Stimulated activated CD8-positive, alpha-beta memory T cell treated with anti-CD3 and anti-CD28 coated beads, Interleukin-15, amount 100 ng/mL, for 4 hours (primary cell): ENCODE results near the gene CACNG6.
"Not testable (repeated sequence)": the region's sequence is repeated elsewhere in the genome, so short reads cannot be mapped to it uniquely, and the experiment has no call there.

ENCODE experiments used
- DNase-seq, 2 donors: peaks; one replicate each; pipeline ENCODE4 v3.0.0-alpha.2; 2020; ENCODE audit warnings: low read depth in 2 of 2

CACNG6 gene

DNA sequence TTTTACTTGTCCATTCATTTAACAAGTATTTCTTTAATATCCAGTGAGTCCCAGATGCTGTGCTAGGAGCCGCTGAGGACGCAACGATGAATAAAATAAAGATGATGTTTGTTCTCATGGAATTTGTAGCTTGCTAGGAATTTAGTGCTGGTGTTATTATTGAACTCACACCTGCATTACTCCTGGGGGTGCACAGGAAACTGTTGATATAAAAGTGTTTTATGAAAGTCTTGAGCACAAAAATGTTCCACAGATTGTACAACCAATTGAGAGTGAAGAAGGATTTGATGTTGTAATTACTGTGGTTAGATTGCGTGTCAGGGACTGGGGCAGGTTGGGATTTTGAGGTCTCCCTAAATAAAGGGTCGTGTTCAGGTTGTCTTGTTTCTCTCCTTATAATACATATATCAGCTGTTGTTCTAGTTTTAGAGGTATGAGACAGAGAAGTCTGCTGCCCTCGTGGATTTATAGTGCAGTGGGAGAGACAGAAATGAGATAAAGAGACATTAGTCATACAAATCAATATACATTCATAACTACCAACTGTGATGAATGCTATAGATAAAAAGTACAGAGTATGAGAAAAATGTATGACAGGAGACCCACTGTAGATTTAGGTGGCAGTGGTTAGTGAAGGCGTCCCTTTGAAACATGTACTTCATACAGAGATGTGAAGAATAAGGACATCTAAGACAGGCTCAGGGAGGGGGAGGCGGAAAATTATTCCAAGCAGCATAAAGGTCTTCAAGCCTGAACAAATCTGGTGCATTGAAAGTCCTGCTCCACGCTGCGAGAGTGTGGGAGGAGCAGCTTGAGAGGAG, 11.3 kb downstream of the CACNG6 start:
- no peak for DNase-seq

GRCh38 chr19:54009440-54009839, 18.0 kb downstream of the CACNG6 start:
- DNase-seq = no peak

- no peak for DNase-seq
Observed at GRCh38 chr19:54010474-54010873, 19.0 kb downstream of the CACNG6 start.

DNA sequence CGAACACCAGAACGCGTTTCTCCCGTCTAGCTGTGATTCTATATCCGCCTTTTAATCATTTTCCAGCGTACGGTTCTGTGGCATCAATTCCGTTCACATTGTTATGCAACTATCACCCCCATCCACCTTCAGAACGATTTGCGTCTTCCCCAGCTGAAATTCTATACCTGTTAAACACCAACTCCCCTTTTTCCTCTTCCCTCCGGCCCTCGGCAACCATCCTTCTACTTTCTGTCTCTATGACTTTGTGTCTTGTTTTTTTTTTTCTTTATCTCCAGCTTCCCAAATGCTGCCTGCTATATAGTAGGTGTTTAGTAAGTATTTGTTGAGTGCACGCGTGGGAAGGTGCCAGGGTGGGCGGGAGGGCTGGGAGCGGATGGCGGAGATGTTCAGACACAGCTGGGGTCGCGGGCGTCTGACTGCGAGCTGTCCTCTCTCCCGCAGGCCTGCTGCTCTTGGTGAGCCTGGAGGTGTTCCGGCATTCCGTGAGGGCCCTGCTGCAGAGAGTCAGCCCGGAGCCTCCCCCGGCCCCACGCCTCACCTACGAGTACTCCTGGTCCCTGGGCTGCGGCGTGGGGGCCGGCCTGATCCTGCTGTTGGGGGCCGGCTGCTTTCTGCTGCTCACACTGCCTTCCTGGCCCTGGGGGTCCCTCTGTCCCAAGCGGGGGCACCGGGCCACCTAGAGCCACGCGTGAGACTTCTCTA, 20.2 kb downstream of the CACNG6 start:
- DNase-seq = no peak

GRCh38 chr19:54013866-54014265, 22.4 kb downstream of the CACNG6 start:
- DNase-seq = no peak

- DNase-seq = no peak
Observed at GRCh38 chr19:54014920-54015560, 23.6 kb downstream of the CACNG6 start.

DNA sequence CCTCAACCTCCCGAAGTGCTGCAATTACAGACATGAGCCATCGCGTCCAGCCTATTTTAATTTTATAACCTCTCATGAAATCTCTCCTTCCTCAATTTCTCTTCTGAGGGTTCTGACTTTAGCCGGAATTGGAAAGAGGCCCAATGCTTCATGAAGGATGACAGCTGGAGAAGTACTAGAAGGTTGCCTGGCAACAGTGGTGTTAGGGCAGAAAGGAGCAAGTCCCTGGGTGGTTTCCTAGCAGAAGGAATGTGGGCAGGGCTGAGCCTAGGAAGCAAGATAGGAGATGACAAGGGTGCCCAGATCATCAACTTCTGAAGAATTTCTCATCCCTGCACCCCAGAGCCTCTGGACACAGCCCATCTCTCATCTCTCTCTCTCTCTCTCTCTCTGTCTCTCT, 25.8 kb downstream of the CACNG6 start:
- DNase-seq = no peak

DNA sequence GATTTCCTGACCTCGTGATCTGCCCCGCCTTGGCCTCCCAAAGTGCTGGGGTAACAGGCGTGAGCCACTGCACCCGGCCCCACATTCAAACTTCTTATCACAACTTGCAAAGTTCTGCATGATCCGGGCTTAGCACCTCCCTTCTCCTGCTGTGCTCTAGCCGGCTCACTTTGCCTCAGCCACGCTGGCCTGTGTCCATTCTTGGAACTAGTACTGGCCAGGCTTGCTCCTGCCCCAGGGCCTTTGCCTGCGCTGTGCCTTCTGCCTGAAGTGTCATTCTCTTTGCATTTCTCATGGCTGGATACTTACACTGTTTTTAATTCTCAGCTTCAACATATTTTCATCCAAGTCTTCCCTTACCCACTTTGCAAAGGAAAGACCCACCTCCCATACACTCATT, 29.9 kb downstream of the CACNG6 start:
- DNase-seq = no peak

- DNase-seq = no peak
Observed at GRCh38 chr19:54021932-54022331, 30.5 kb downstream of the CACNG6 start.

DNA sequence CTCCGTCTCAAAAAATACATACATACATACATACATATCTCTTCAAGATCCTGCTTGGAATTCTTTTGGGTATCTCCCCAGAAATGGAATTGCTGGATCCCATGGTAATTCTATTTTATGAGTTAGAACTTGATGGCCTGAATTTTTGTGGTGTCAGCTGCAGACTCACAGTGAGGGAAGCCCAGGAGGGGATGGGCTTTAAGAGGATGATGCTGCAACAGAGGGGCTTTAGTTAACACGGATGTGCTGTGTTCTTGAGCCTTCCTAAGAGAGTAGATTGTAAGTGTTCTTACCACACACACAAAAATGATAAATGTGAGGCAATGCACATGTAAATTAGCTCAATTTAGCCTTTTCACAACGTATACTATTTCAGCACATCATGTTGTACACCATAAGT, 31.8 kb downstream of the CACNG6 start:
- DNase-seq = no peak

- DNase-seq = no peak
Observed at GRCh38 chr19:54024660-54025059, 33.2 kb downstream of the CACNG6 start.

- DNase-seq = no peak
Observed at GRCh38 chr19:54026656-54027055, 35.2 kb downstream of the CACNG6 start.

- no peak for DNase-seq
Observed at GRCh38 chr19:54029301-54029700, 37.9 kb downstream of the CACNG6 start.

- peak in 1 of 2 donors; percentile 23 for DNase-seq
Observed at GRCh38 chr19:54029930-54030490, 38.6 kb downstream of the CACNG6 start.

GRCh38 chr19:54030895-54031586, 39.6 kb downstream of the CACNG6 start:
- no peak for DNase-seq

- DNase-seq = no peak
Observed at GRCh38 chr19:54035215-54036178, 44.1 kb downstream of the CACNG6 start.

GRCh38 chr19:54036542-54036941, 45.1 kb downstream of the CACNG6 start:
- not testable (repeated sequence) for DNase-seq

GRCh38 chr19:54040003-54040402, 48.6 kb downstream of the CACNG6 start:
- DNase-seq = no peak

DNA sequence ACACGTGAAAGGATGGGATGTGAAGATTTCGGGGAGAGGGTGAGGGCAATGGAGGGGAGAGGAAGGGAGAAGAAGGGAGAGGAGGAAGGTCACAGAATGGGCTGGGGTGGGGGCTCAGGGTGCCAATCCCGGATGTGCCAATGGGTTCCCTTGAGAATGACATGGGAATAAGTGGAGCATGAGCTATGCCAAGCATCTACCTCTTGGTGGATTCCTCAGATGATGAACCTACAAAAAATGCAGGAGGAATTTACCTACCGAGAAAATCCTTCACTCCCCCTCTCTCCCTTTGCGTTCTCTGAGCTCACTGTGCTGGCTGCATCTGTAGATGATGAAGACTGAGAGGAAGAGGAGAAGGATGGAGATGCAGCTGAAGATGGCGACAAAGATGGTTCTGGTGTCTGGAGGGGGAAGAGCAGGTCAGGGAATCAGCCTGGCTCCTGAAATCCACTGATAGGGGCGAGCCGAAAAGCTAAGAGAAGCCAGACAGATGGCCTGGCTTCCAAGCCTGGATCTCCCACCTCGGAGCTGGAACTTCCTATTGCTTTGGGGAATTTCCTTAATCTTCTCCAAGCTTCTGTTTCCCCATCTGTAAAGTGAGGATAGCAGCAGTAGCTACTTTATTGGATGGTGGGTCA, 50.7 kb downstream of the CACNG6 start:
- no peak for DNase-seq

- no peak for DNase-seq
Observed at GRCh38 chr19:54042989-54043388, 51.6 kb downstream of the CACNG6 start.
